ENCODE measurements around the gene HIF1A. TPM values are rescaled to one million over a fixed set of nuclear protein-coding genes. Genes with fewer than 3 reads are reported as not detected.

The HIF1A gene
- total and polyA plus RNA-seq, 2 of the 8 experiments (the other 6 are each of a cell fraction or from before 2014, with no cell fraction given), result 54.8 to 175 TPM

DNA sequence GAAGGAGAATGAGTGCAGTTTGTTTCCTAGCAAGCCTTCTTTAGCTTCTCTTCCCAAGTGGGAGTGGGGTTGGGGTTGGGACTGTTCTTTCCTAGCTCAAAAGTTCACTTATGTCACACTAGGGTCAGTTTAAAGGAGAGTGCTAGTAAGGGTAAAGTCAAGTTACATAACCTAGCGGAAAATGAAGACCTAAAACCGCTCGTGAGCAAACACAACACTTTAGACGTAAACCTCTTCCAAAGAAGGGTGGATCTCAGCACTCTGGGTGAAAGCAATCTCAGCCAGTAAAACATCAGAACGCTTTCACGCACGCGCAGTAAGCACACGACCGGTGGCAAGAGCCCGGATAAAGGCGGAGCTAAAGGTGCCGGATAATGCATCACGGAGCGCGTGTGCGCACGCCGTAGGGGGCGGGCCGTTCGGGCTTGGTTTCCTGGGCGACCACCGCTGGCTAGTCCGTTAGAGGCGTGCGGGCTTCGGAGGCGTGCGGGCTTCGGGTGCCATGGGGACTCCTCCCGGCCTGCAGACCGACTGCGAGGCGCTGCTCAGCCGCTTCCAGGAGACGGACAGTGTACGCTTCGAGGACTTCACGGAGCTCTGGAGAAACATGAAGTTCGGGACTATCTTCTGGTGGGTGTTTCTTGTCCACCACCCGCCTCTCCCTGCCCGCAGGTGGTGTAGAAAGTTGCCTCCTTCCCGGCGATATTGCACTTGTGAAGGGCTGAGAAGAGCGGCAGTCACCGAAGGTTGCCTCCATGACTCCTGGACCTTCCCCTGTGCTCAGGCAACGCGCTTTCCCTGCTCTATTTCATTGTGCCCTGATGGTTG is 66.9 kb downstream of the HIF1A start, which contains the start of gene SNAPC1:
Gene SNAPC1, plus strand, starts transcription at position 462 of the 828 bp plus-strand sequence. Its CDS starts 41 bp downstream, at position 503.
- Histone ChIP-seq H3K18ac (ENCODE audit: extremely low read depth, low read length) (peak within 1 kb of the TSS; percentile 89; the same call in 1 of the 2 replicates), H3K9ac (replicated peaks in 1 of 4; ENCODE audit: extremely low read depth in 1 of 4, low read depth in 3 of 4, low read length in 3 of 4) (peak within 1 kb of the TSS; percentile 80 to 94 (median 85)), H3K9me3 (ENCODE audit: insufficient read depth in 2 of 2, low read depth in 1 of 2, low read length in 1 of 2) (no peaks in the 10 kb centered on the region), H3K14ac (ENCODE audit: insufficient read length) (no peak within 1 kb of the TSS), H2AFZ (ENCODE audit: low read length) (peak within 1 kb of the TSS; percentile 97), H4K8ac (ENCODE audit: extremely low read depth, insufficient read depth, low read length) (peak within 1 kb of the TSS; percentile 91; the same call in 1 of the 2 replicates), H2BK20ac (ENCODE audit: low read length) (no peak within 1 kb of the TSS), H3K79me1 (ENCODE audit: low read depth, low read length) (0 out of 2 replicates have a peak, but pooled peaks cover 3% of the 10 kb centered on the region), H3K23ac (ENCODE audit: insufficient read length) (no peak within 1 kb of the TSS), H3K4ac (replicated peaks; ENCODE audit: insufficient read length, low read depth, low read length) (peak within 1 kb of the TSS; percentile 0), H4K91ac (replicated peaks; ENCODE audit: insufficient read length, low read length) (peak within 1 kb of the TSS; percentile 85), H2AK5ac (ENCODE audit: low read depth, low read length) (peak within 1 kb of the TSS; percentile 17; the same call in 1 of the 2 replicates), H4K20me1 (replicated peaks in 1 of 2; ENCODE audit: control insufficient read depth in 1 of 2, insufficient read depth in 2 of 2, low read length in 2 of 2) (no peaks in the 10 kb centered on the region), H4K5ac (ENCODE audit: insufficient read length, low read depth, low read length) (peak within 1 kb of the TSS; percentile 57), H3K56ac (replicated peaks; ENCODE audit: insufficient read length, low read depth, low read length) (no peak within 1 kb of the TSS), H3K27me3 (replicated peaks in 1 of 4; ENCODE audit: control insufficient read depth in 3 of 4, extremely low read depth in 1 of 4, insufficient read depth in 3 of 4, low read length in 3 of 4) (no peaks in the 10 kb centered on the region), H2BK120ac (replicated peaks; ENCODE audit: low read depth, low read length) (no peak within 1 kb of the TSS), H3K36me3 (ENCODE audit: control insufficient read depth in 2 of 4, insufficient read depth in 4 of 4, low read length in 3 of 4) (peaks cover 0 to 13% (median 0%) of the 10 kb centered on the region in 4 experiments; a peak in 3 of 8 replicates), H2BK5ac (ENCODE audit: low read depth, low read length) (peak within 1 kb of the TSS; percentile 84), H3K4me1 (replicated peaks in 1 of 4; ENCODE audit: control insufficient read depth in 3 of 4, insufficient read depth in 4 of 4, low read length in 3 of 4) (peaks cover 0 to 9% (median 4%) of the 10 kb centered on the region in 4 experiments; a peak in 4 of 7 replicates), H3K27ac (ENCODE audit: low read depth, low read length) (peak within 1 kb of the TSS; percentile 83), H3K79me2 (ENCODE audit: control insufficient read depth in 1 of 2, insufficient read depth in 2 of 2, low read length in 2 of 2) (peaks cover 7 to 47% of the 10 kb centered on the region in 2 experiments; a peak in 3 of 4 replicates), H2BK12ac (ENCODE audit: low read depth, low read length) (peak within 1 kb of the TSS; percentile 85; the same call in 1 of the 2 replicates), H3K4me3 (ENCODE audit: extremely low read depth in 1 of 4, insufficient read depth in 2 of 4, low read depth in 3 of 4, low read length in 4 of 4) (peak within 1 kb of the TSS; percentile 94 to 97 (median 96)), H3K4me2 (ENCODE audit: insufficient read depth in 1 of 2, low read depth in 2 of 2, low read length in 2 of 2) (peak within 1 kb of the TSS; percentile 78 to 82), H3K23me2 (ENCODE audit: low read depth, low read length) (peaks cover 5% of the 10 kb centered on the region), H2BK15ac (ENCODE audit: low read length) (0 out of 2 replicates have a peak within 1 kb of the TSS, but pooled peaks have one; percentile 40)
- FAIRE-seq (peak; percentile 94), DNase-seq (ENCODE audit: low read depth in 1 of 2, low spot score in 2 of 2) (peak; percentile 95 to 97)
- WGBS, 2 experiments (ENCODE audit: extremely low coverage in 1 of 2, insufficient coverage in 1 of 2, insufficient read length in 1 of 2, insufficient replicate concordance in 2 of 2, low coverage in 1 of 2, low lambda C conversion rate in 2 of 2, missing lambda C conversion rate in 1 of 2), result 1% methylated on average over 49 of the region's 49 CpGs; no CpG with 5 or more reads in 1 of the 2 experiments
- ChIA-PET POLR2A (ENCODE audit: partially characterized antibody) (interaction anchor here (0.6 to 5.1 kb wide), 16 partner anchors 10 to 478 kb away, joined by 3 to 67 read pairs (median 4); partner anchors contain the start of gene HIF1A), CTCF (ENCODE audit: partially characterized antibody) (interaction anchor here (0.6 to 5.2 kb wide), 8 partner anchors 10 to 295 kb away, joined by 3 to 25 read pairs (median 3); no protein-coding TSS in a partner anchor)
- TF ChIP-seq POU5F1 (IDR thresholded peaks at IDR 0.05; ENCODE audit: low read depth, low read length) (no peak), CREB1 (IDR thresholded peaks at IDR 0.05) (peak; percentile 74), FOSL1 (IDR thresholded peaks at IDR 0.05; ENCODE audit: insufficient read depth, low read depth, low read length) (no peak), POLR2A (IDR thresholded peaks at IDR 0.05; ENCODE audit: control extremely low read depth in 1 of 2, low read depth in 2 of 2, low read length in 2 of 2) (peak; percentile 78 to 95), KDM5A (IDR thresholded peaks at IDR 0.05; ENCODE audit: low read length) (no peak), SP4 (IDR thresholded peaks at IDR 0.05; ENCODE audit: low read length) (no peak), CHD1 (IDR thresholded peaks at IDR 0.05; ENCODE audit: low read depth, low read length) (no peak)
- TF ChIP-seq, protein P1, sequence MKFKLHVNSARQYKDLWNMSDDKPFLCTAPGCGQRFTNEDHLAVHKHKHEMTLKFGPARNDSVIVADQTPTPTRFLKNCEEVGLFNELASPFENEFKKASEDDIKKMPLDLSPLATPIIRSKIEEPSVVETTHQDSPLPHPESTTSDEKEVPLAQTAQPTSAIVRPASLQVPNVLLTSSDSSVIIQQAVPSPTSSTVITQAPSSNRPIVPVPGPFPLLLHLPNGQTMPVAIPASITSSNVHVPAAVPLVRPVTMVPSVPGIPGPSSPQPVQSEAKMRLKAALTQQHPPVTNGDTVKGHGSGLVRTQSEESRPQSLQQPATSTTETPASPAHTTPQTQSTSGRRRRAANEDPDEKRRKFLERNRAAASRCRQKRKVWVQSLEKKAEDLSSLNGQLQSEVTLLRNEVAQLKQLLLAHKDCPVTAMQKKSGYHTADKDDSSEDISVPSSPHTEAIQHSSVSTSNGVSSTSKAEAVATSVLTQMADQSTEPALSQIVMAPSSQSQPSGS (IDR thresholded peaks at IDR 0.05; ENCODE audit: low read length), result no peak
